Thyroid gland (tissue), 4 donors: ENCODE measurements around the gene PTCH1.

Source experiments
- CTCF ChIP-seq, 6 experiments: fragments of 200-600 bp in 3 of 6; fragments of 450-650 bp in 3 of 6; sonication (generic) in 3 of 6; IDR thresholded peaks; one replicate each; pipeline ENCODE4 v1.5.1; 2016 to 2019; ENCODE audit warnings: antibody characterized with exemption in 6 of 6, mild to moderate bottlenecking in 2 of 6, inconsistent platforms in 1 of 6, moderate library complexity in 1 of 6
- POLR2A ChIP-seq, 2 donors: fragments of 450-650 bp; IDR thresholded peaks; one replicate each; pipeline ENCODE4 v1.6.1; 2017; ENCODE audit warnings: antibody characterized with exemption in 2 of 2, mild to moderate bottlenecking in 2 of 2, moderate library complexity in 1 of 2

GRCh38 chr9:95438561-95439357 lies 78.0 kb downstream of the PTCH1 start:
- TF ChIP-seq CTCF (IDR thresholded peaks at IDR 0.05) (no peak), POLR2A (IDR thresholded peaks at IDR 0.05) (no peak)
